HepG2 (cell line): ENCODE results near the gene CHD9NB. TPM values are rescaled to one million over a fixed set of nuclear protein-coding genes. Genes with fewer than 3 reads are reported as not detected.

Experiments
- IRF9 ChIP-seq: sonication (generic); formaldehyde crosslinking; IDR thresholded peaks from 2 replicates; pipeline ENCODE4 v1.8.0; 2022; ENCODE audit warnings: missing genetic modification reagents, mild to moderate bottlenecking, borderline replicate concordance
- LRRFIP1 ChIP-seq: sonication (generic); formaldehyde crosslinking; conservative IDR thresholded peaks from 2 replicates; pipeline ENCODE4 v1.4.0; 2020; ENCODE audit warnings: missing genetic modification reagents
- TBX3 ChIP-seq: fragments of 450-650 bp; IDR thresholded peaks from 2 replicates; pipeline ENCODE4 v1.6.1; 2017; ENCODE audit warnings: antibody characterized with exemption, mild to moderate bottlenecking, inconsistent platforms, borderline replicate concordance
- XRCC5 ChIP-seq: fragments of 200-400 bp; formaldehyde crosslinking; optimal IDR thresholded peaks from 2 replicates; pipeline ENCODE3; 2017; ENCODE audit warnings: mild to moderate bottlenecking, low read length
- ZFP91 ChIP-seq: sonication (generic); formaldehyde crosslinking; IDR thresholded peaks from 2 replicates; pipeline ENCODE4 v1.9.0; 2022; ENCODE audit warnings: missing genetic modification reagents, mild to moderate bottlenecking, borderline replicate concordance
- ZNF281 ChIP-seq: sonication (generic); formaldehyde crosslinking; IDR thresholded peaks from 2 replicates; pipeline ENCODE4 v1.4.0; 2020; ENCODE audit warnings: missing genetic modification reagents, borderline replicate concordance
- ZNF547 ChIP-seq: sonication (generic); formaldehyde crosslinking; IDR thresholded peaks from 2 replicates; pipeline ENCODE4 v1.5.1; 2020; ENCODE audit warnings: mild to moderate bottlenecking, missing genetic modification reagents
- ZNF646 ChIP-seq: sonication (generic); formaldehyde crosslinking; IDR thresholded peaks from 2 replicates; pipeline ENCODE4 v1.9.0; 2021; ENCODE audit warnings: mild to moderate bottlenecking, missing genetic modification reagents
- polyA plus RNA-seq, 8 experiments: library from polyadenylated mRNA; depleted of rRNA in 3 of 8; stranded (reverse) in 7 of 8; unstranded in 1 of 8; fragments of >200 nt; fragmentation: Illumina TruSeq in 4 of 8; extraction: Trizol in 4 of 8; gene quantifications; 2 replicates each; pipeline versions ENCODE4 v1.2.1 to v1.2.3, GENCODE V29; 2011 to 2016; ENCODE audit warnings: low read depth in 4 of 8, missing spikeins in 1 of 8, mixed read lengths in 1 of 8; ENCODE audit not compliant: insufficient read depth in 1 of 8
- total RNA-seq, 5 experiments: library from RNA; depleted of rRNA; stranded (reverse); fragments of >200 nt; fragmentation: Illumina TruSeq; extraction: Trizol; gene quantifications; 2 replicates each; pipeline ENCODE4 v1.2.3, GENCODE V29; 2016; ENCODE audit warnings: low read depth in 1 of 5

The CHD9NB gene
- total and polyA plus RNA-seq, 2 of the 13 experiments (the other 11 are each of a cell fraction or from before 2014, with no cell fraction given) = 0.17 to 0.18 TPM

GRCh38 chr16:53052519-53053501 lies at the start of gene CHD9NB (continued):
- peak; percentile 72 for TF ChIP-seq ZNF281
- peak; percentile 32; the same call in 1 of the 2 replicates for TF ChIP-seq ZFP91
- peak; percentile 66; the same call in 1 of the 2 replicates for TF ChIP-seq ZNF646
- TF ChIP-seq XRCC5 = peak; percentile 16
- no peak for TF ChIP-seq ZNF547
- TF ChIP-seq LRRFIP1 (CRISPR knock-in tag) = no peak
- no peak for TF ChIP-seq IRF9 (CRISPR knock-in tag)
- TF ChIP-seq TBX3 = no peak
